MCF 10A (cell line): ENCODE measurements around the gene GPR153. TPM values are rescaled to one million over a fixed set of nuclear protein-coding genes. Genes with fewer than 3 reads are reported as not detected.
A peak's percentile ranks its signal among the peaks of the same experiment; 100 is the strongest.

Experiments
- BruUV-seq: library from RNA; stranded (reverse); fragments of 400-500 nt; replicated peaks from 2 replicates; lab custom pipeline; 2021; lab: Mats Ljungman, UMichigan
- CTCF ChIA-PET: fragments of 300-600 bp; sonication (Branson Sonifier 250); formaldehyde crosslinking; extraction: SDS; loops from one replicate; lab custom pipeline; 2021; ENCODE audit warnings: antibody characterized with exemption, inconsistent platforms; lab: Yijun Ruan, JAX
- POLR2A ChIA-PET: fragments of 300-600, 350-650 bp; sonication (Branson Sonifier 250); formaldehyde crosslinking; extraction: SDS; loops from one replicate; lab custom pipeline; 2020; ENCODE audit warnings: antibody characterized with exemption, inconsistent platforms; lab: Yijun Ruan, JAX
- DNase-seq: peaks from one replicate; pipeline ENCODE4 v3.0.0-alpha.2; 2018; ENCODE audit not compliant: unreplicated experiment
- H3K27ac Mint-ChIP-seq: one replicate; pipeline ENCODE4 v1.8.0; 2022; ENCODE audit warnings: mild to moderate bottlenecking, low read depth, mixed read lengths; ENCODE audit not compliant: unreplicated experiment
- H3K27me3 Mint-ChIP-seq: one replicate; pipeline ENCODE4 v1.8.0; 2022; ENCODE audit warnings: mixed read lengths; ENCODE audit not compliant: insufficient read depth, unreplicated experiment
- H3K36me3 Mint-ChIP-seq: one replicate; pipeline ENCODE4 v1.8.0; 2022; ENCODE audit warnings: mild to moderate bottlenecking, moderate library complexity, mixed read lengths; ENCODE audit not compliant: insufficient read depth, unreplicated experiment
- H3K4me1 Mint-ChIP-seq: one replicate; pipeline ENCODE4 v1.8.0; 2022; ENCODE audit warnings: mixed read lengths; ENCODE audit not compliant: insufficient read depth, unreplicated experiment
- H3K4me3 Mint-ChIP-seq: one replicate; pipeline ENCODE4 v1.8.0; 2022; ENCODE audit warnings: mild to moderate bottlenecking, moderate library complexity, mixed read lengths; ENCODE audit not compliant: unreplicated experiment
- H3K9me3 Mint-ChIP-seq: one replicate; pipeline ENCODE4 v1.8.0; 2022; ENCODE audit warnings: mixed read lengths; ENCODE audit not compliant: unreplicated experiment
- CTCF ChIP-seq: fragments of 200-600 bp; IDR thresholded peaks from one replicate; pipeline ENCODE4 v1.8.0; 2022; ENCODE audit warnings: antibody characterized with exemption, mild to moderate bottlenecking; ENCODE audit not compliant: unreplicated experiment
- intact Hi-C: fragments of 100-400 bp; cut with micrococcal nuclease; formaldehyde crosslinking; loops from 2 replicates; pipeline ENCODE4 v1.14.1; 2022
- total RNA-seq: library from RNA; stranded (reverse); gene quantifications from 2 replicates; pipeline ENCODE4 v1.2.3, GENCODE V29; 2022

Gene GPR153
- total RNA-seq, 1 experiment from 2014 or later = 5.0 TPM

GRCh38 chr1:6280761-6281451, 20.0 kb upstream of the GPR153 start:
- no TSS peak for BruUV-seq
- POLR2A ChIA-PET = no interaction called here
- Mint-ChIP-seq H3K9me3 (no peaks in the 10 kb centered on the region), H3K4me1 (no peaks in the 10 kb centered on the region), H3K4me3 (no peak overlapping the region), H3K27me3 (no peaks in the 10 kb centered on the region), H3K27ac (no peak overlapping the region), H3K36me3 (peaks cover 23% of the 10 kb centered on the region)
- TF ChIP-seq CTCF = peak; percentile 16
- no peak for DNase-seq
- CTCF ChIA-PET = interaction anchor here (1.3 kb wide), 1 partner anchor 35 kb away, joined by 4 read pairs; no protein-coding TSS in a partner anchor
- intact Hi-C loops = loop anchor here (1.0 kb wide), 1 partner anchor 35 kb away; no protein-coding TSS in a partner anchor

- H3K27ac Mint-ChIP-seq = no peak overlapping the region
- DNase-seq = no peak
- H3K27me3 Mint-ChIP-seq = no peaks in the 10 kb centered on the region
- intact Hi-C loops = no loop called here
- no peak overlapping the region for H3K4me3 Mint-ChIP-seq
- POLR2A ChIA-PET = no interaction called here
- CTCF ChIA-PET = interaction anchor here (0.7 to 1.3 kb wide), 3 partner anchors 15 to 34 kb away, joined by 3 to 4 read pairs (median 3); no protein-coding TSS in a partner anchor
- peaks cover 11% of the 10 kb centered on the region for H3K36me3 Mint-ChIP-seq
- TF ChIP-seq CTCF = no peak
- no peaks in the 10 kb centered on the region for H3K4me1 Mint-ChIP-seq
- no peaks in the 10 kb centered on the region for H3K9me3 Mint-ChIP-seq
- no TSS peak for BruUV-seq
Observed at GRCh38 chr1:6279613-6280383, 18.9 kb upstream of the GPR153 start.

GRCh38 chr1:6279066-6279465, 18.2 kb upstream of the GPR153 start:
- Mint-ChIP-seq H3K4me3 (no peak overlapping the region), H3K36me3 (peaks cover 10% of the 10 kb centered on the region), H3K9me3 (no peaks in the 10 kb centered on the region), H3K4me1 (no peaks in the 10 kb centered on the region), H3K27ac (no peak overlapping the region), H3K27me3 (no peaks in the 10 kb centered on the region)
- TF ChIP-seq CTCF = no peak
- POLR2A ChIA-PET = no interaction called here
- intact Hi-C loops = no loop called here
- no TSS peak for BruUV-seq
- CTCF ChIA-PET = no interaction called here
- DNase-seq = no peak

GRCh38 chr1:6278263-6278662, 17.4 kb upstream of the GPR153 start:
- no peak overlapping the region for H3K27ac Mint-ChIP-seq
- no TSS peak for BruUV-seq

More at GRCh38 chr1:6278263-6278662, 17.4 kb upstream of the GPR153 start:
- Mint-ChIP-seq H3K27me3 (no peaks in the 10 kb centered on the region), H3K4me1 (no peaks in the 10 kb centered on the region), H3K9me3 (no peaks in the 10 kb centered on the region), H3K36me3 (peaks cover 12% of the 10 kb centered on the region), H3K4me3 (no peak overlapping the region)
- intact Hi-C loops = no loop called here
- CTCF ChIA-PET = interaction anchor here (0.6 kb wide), 1 partner anchor 65 kb away, joined by 4 read pairs; no protein-coding TSS in a partner anchor
- POLR2A ChIA-PET = no interaction called here
- no peak for DNase-seq
- no peak for TF ChIP-seq CTCF
